Vagina (tissue), 2 donors: ENCODE data around the gene ANXA2R.
"Not testable (repeated sequence)": the region's sequence is repeated elsewhere in the genome, so short reads cannot be mapped to it uniquely, and the experiment has no call there.

Experiments
- POLR2A ChIP-seq, 2 donors: fragments of 450-650 bp; IDR thresholded peaks; one replicate each; pipeline ENCODE4 v1.6.1; 2017; ENCODE audit warnings: antibody characterized with exemption in 2 of 2, mild to moderate bottlenecking in 2 of 2, moderate library complexity in 2 of 2
- POLR2AphosphoS5 ChIP-seq, 2 donors: sonication (generic); formaldehyde crosslinking; IDR thresholded peaks; one replicate each; pipeline ENCODE4 v1.9.0; 2017; ENCODE audit warnings: antibody characterized with exemption in 2 of 2, mild to moderate bottlenecking in 2 of 2, low read depth in 1 of 2; ENCODE audit not compliant: insufficient read depth in 1 of 2
- TF ChIP-seq, protein P1 (sequence below), 3 experiments: fragments of 450-650 bp in 2 of 3; fragments of 200-600 bp in 1 of 3; sonication (generic) in 1 of 3; IDR thresholded peaks; one replicate each; pipeline ENCODE4 v1.5.1; 2017 to 2019; ENCODE audit warnings: antibody characterized with exemption in 3 of 3, mild to moderate bottlenecking in 2 of 3, moderate library complexity in 2 of 3

DNA sequence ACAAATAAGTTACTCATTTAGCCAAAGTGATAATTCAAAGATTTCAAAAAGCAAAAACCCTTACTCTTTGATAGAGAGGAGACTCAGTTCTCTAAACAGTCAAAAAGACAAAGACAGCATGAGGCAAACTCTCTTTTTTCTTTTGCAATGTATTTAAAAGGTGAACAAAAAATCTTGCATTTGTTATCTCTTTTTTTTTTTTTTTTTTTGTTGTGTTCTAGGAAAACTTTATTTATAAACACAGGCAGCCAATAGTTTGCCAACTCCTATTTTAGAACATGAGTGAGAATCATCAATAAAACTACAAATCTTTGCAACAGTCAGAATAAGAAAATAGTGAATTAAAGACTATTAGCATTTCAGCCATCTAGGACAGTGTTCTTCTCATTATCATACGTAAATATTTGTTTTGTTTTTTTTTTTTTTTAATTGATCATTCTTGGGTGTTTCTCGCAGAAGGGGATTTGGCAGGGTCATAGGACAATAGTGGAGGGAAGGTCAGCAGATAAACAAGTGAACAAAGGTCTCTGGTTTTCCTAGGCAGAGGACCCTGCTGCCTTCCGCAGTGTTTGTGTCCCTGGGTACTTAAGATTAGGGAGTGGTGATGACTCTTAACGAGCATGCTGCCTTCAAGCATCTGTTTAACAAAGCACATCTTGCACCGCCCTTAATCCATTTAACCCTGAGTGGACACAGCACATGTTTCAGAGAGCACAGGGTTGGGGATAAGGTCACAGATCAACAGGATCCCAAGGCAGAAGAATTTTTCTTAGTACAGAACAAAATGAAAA lies 46.2 kb upstream of the ANXA2R start:
- TF ChIP-seq POLR2A (IDR thresholded peaks at IDR 0.05); POLR2AphosphoS5 (IDR thresholded peaks at IDR 0.05; ENCODE audit: insufficient read depth in 1 of 2, low read depth in 1 of 2): not testable (repeated sequence)
- TF ChIP-seq, protein P1, sequence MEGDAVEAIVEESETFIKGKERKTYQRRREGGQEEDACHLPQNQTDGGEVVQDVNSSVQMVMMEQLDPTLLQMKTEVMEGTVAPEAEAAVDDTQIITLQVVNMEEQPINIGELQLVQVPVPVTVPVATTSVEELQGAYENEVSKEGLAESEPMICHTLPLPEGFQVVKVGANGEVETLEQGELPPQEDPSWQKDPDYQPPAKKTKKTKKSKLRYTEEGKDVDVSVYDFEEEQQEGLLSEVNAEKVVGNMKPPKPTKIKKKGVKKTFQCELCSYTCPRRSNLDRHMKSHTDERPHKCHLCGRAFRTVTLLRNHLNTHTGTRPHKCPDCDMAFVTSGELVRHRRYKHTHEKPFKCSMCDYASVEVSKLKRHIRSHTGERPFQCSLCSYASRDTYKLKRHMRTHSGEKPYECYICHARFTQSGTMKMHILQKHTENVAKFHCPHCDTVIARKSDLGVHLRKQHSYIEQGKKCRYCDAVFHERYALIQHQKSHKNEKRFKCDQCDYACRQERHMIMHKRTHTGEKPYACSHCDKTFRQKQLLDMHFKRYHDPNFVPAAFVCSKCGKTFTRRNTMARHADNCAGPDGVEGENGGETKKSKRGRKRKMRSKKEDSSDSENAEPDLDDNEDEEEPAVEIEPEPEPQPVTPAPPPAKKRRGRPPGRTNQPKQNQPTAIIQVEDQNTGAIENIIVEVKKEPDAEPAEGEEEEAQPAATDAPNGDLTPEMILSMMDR (IDR thresholded peaks at IDR 0.05): not testable (repeated sequence)
